Cardiac muscle cell (in vitro differentiated cells and primary cell): Measurements from ENCODE around the gene SLC30A4. TPM values are rescaled to one million over a fixed set of nuclear protein-coding genes. Genes with fewer than 3 reads are reported as not detected.

Source experiments
- DNase-seq, 2 donors: peaks; one replicate each; pipeline versions ENCODE4 v3.0.0 to v3.0.0-alpha.2; 2010 to 2017; ENCODE audit warnings: low read depth in 1 of 2, low spot score in 1 of 2
- H3K27ac ChIP-seq: fragments of 200-600 bp; sonication (generic); 2 replicates; pipeline ENCODE4 v1.5.1; 2016
- H3K27me3 ChIP-seq: fragments of 200-600 bp; sonication (generic); 2 replicates; pipeline ENCODE4 v1.6.0; 2016; ENCODE audit warnings: control low read depth
- H3K36me3 ChIP-seq: fragments of 200-600 bp; sonication (generic); 2 replicates; pipeline ENCODE4 v1.5.1; 2016; ENCODE audit warnings: control low read depth
- H3K4me1 ChIP-seq: fragments of 200-600 bp; sonication (generic); 2 replicates; pipeline ENCODE4 v1.8.1; 2017; ENCODE audit warnings: low read depth, mild to moderate bottlenecking, mixed run types
- H3K4me3 ChIP-seq: fragments of 200-600 bp; sonication (generic); 2 replicates; pipeline ENCODE4 v1.5.1; 2016; ENCODE audit warnings: mild to moderate bottlenecking
- H3K9me3 ChIP-seq: fragments of 200-600 bp; sonication (generic); 2 replicates; pipeline ENCODE4 v1.5.1; 2017; ENCODE audit warnings: low read depth, mild to moderate bottlenecking, control low read depth
- CTCF ChIP-seq: IDR thresholded peaks from 2 replicates; pipeline ENCODE4 v1.5.1; 2012; ENCODE audit warnings: low read depth, mild to moderate bottlenecking, low read length
- polyA plus RNA-seq: library from polyadenylated mRNA; unstranded; fragments of >200 nt; fragmentation: Nextera tagmentation; extraction: Ambion mirVana; gene quantifications from 2 replicates; pipeline ENCODE4 v1.2.1, GENCODE V29; 2016
- total RNA-seq: library from RNA; depleted of rRNA; stranded (reverse); fragments of >200 nt; gene quantifications from 2 replicates; pipeline ENCODE4 v1.2.3, GENCODE V29; 2016

The SLC30A4 gene
- total and polyA plus RNA-seq, 2 experiments from 2014 or later, result 1.4 to 3.1 TPM

GRCh38 chr15:45439521-45440260, 82.9 kb downstream of the SLC30A4 start:
- no peaks in the 10 kb centered on the region for H3K36me3 ChIP-seq
- no peaks in the 10 kb centered on the region for H3K4me1 ChIP-seq
- H3K4me3 ChIP-seq, result no peak overlapping the region
- no peak overlapping the region for H3K27ac ChIP-seq
- no peaks in the 10 kb centered on the region for H3K9me3 ChIP-seq
- peaks cover 6% of the 10 kb centered on the region for H3K27me3 ChIP-seq
- no peak for DNase-seq
- TF ChIP-seq CTCF, result no peak

GRCh38 chr15:45435124-45435903, 87.2 kb downstream of the SLC30A4 start:
- no peak for TF ChIP-seq CTCF
- H3K36me3 ChIP-seq, result no peaks in the 10 kb centered on the region

GRCh38 chr15:45434078-45434567, 88.4 kb downstream of the SLC30A4 start:
- H3K36me3 ChIP-seq, result no peaks in the 10 kb centered on the region
- peaks cover 55% of the 10 kb centered on the region for H3K27me3 ChIP-seq
- H3K4me1 ChIP-seq, result no peaks in the 10 kb centered on the region
- H3K27ac ChIP-seq, result no peak overlapping the region
- H3K4me3 ChIP-seq, result no peak overlapping the region
- H3K9me3 ChIP-seq, result no peaks in the 10 kb centered on the region
- DNase-seq, result no peak
- no peak for TF ChIP-seq CTCF

More at GRCh38 chr15:45435124-45435903, 87.2 kb downstream of the SLC30A4 start:
- H3K27ac ChIP-seq, result no peak overlapping the region
- no peak for DNase-seq
- H3K9me3 ChIP-seq, result no peaks in the 10 kb centered on the region
- no peaks in the 10 kb centered on the region for H3K4me1 ChIP-seq
- H3K4me3 ChIP-seq, result no peak overlapping the region
- H3K27me3 ChIP-seq, result peaks cover 43% of the 10 kb centered on the region

- Histone ChIP-seq H3K27ac (no peak overlapping the region), H3K36me3 (no peaks in the 10 kb centered on the region), H3K9me3 (no peaks in the 10 kb centered on the region), H3K27me3 (peaks cover 65% of the 10 kb centered on the region), H3K4me3 (no peak overlapping the region), H3K4me1 (no peaks in the 10 kb centered on the region)
- TF ChIP-seq CTCF, result no peak
- DNase-seq, result no peak
Measured at GRCh38 chr15:45431511-45431910, 91.0 kb downstream of the SLC30A4 start.

- Histone ChIP-seq H3K36me3 (no peaks in the 10 kb centered on the region), H3K27ac (no peak overlapping the region), H3K4me1 (no peaks in the 10 kb centered on the region), H3K27me3 (peaks cover 64% of the 10 kb centered on the region), H3K4me3 (peak overlapping the region; percentile 32), H3K9me3 (no peaks in the 10 kb centered on the region)
- peak; percentile 100 for TF ChIP-seq CTCF
- peak; percentile 66 to 75 for DNase-seq
Measured at GRCh38 chr15:45429941-45430792, 92.4 kb downstream of the SLC30A4 start.
